Suppressor macrophage treated with lipopolysaccharide for 4 hours (primary cell): ENCODE results near the gene PDHX.
"Not testable (repeated sequence)": the region's sequence is repeated elsewhere in the genome, so short reads cannot be mapped to it uniquely, and the experiment has no call there.

Experiments used
- DNase-seq: peaks from one replicate; pipeline ENCODE4 v3.0.0-alpha.2; 2020

The PDHX gene

GRCh38 chr11:34997952-34998528 is 81.6 kb downstream of the PDHX start:
- peak; percentile 76 for DNase-seq

- no peak for DNase-seq
These were observed 83.0 kb downstream of the PDHX start for GRCh38 chr11:34999453-34999852.

GRCh38 chr11:35003186-35003585 is 86.8 kb downstream of the PDHX start:
- no peak for DNase-seq

DNA sequence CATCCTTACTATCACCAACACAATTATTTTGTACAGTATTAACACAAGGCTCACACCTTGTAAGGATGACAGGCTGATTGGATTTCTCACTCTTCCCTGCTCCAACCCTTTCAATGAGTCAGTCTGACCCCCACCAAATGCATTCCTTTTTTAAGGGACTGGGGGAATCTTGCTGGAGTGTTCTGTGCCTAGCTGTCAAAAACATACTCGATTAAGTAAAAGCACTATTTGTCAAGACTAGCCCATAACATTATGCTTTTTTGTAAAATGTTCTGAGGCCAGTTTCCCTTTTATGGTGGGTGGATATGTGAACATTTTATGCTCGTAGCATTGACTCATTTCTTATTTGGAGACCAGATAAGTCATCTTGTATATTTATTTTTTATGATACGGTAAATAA is 87.2 kb downstream of the PDHX start:
- DNase-seq: peak; percentile 66

GRCh38 chr11:35005141-35005780 is 88.8 kb downstream of the PDHX start:
- no peak for DNase-seq

DNA sequence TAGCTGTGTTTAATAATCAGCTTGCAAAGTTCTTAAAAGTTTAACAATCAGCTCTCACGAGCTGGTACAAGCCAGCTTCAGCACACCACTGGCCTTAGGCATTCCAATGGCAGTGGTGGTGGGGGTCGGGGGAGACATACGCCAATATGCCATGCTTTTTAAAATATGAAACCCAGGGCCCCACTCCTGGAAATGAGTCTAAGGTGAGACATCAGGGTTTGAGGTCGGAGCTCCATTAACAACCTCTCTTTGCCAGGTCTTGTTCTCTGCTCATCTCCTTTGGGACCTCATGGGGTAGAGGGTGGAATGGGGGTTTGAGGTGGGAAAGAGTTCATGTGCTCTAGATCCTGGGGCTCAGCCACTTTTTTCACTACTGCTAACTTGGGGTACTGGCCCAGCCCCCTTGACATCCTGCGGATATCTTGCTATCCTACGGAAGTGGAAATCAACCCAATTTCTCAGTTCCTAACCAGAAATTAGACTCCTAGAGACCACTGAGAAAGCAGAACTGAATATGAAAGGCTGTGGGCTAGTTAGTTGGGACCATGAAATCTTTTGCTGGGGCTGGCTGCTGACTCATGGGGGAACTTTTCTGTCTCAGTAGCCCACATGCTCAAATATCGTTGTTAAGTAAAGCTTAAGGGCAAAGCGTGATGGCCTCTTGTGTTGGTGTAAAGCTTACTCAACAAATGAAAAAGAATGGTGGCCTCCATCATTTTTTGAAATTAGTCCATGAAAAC is 90.1 kb downstream of the PDHX start:
- DNase-seq: peak; percentile 94

- DNase-seq: no peak
These were observed 90.9 kb downstream of the PDHX start for GRCh38 chr11:35007277-35007676.

GRCh38 chr11:35009191-35009943 is 92.9 kb downstream of the PDHX start:
- no peak for DNase-seq

- DNase-seq: no peak
These were observed 93.5 kb downstream of the PDHX start for GRCh38 chr11:35009944-35010342.

- no peak for DNase-seq
These were observed 94.2 kb downstream of the PDHX start for GRCh38 chr11:35010654-35011053.

GRCh38 chr11:35011389-35011788 is 95.0 kb downstream of the PDHX start:
- DNase-seq: no peak

DNA sequence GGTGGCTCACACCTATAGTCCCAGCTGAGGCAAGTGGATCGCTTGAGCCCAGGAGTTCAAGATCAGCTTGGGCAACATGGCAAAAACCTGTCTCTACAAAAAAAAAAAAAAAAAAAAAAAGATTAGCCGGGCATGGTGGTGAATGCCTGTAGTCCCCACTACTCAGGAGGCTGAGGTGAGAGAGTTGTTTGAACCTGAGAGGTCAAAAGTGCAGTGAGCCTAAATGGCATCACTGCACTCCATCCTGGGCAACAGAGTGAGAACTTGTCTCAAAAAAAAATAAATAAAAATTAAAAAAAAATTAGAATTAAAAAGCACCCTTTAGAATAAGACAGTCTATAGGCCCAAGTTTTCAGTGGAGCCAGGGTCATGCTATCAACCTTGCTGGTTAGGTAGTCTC is 95.5 kb downstream of the PDHX start:
- DNase-seq: no peak

GRCh38 chr11:35012467-35013191 is 96.2 kb downstream of the PDHX start:
- DNase-seq: no peak

- peak; percentile 47 for DNase-seq
These were observed 97.3 kb downstream of the PDHX start for GRCh38 chr11:35013514-35014233.

DNA sequence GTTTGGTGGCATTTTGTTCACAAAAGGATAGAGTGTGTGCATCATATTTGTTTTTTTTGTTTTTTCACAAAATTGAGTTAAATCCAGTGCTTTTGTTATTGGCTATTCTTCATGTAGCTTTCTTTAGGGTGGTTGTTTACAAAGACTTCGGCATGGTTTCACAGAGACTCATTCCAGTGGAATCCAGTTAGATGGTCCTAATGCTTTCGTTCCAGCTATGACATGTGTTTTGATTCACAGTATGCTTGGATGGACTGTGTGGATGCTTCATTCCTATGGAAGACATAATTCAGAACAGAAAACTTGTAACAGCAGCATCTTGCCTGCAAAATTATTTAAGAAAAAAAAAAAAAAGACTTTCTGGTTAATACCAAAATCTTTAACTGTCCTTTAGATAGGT is 97.9 kb downstream of the PDHX start:
- DNase-seq: no peak

DNA sequence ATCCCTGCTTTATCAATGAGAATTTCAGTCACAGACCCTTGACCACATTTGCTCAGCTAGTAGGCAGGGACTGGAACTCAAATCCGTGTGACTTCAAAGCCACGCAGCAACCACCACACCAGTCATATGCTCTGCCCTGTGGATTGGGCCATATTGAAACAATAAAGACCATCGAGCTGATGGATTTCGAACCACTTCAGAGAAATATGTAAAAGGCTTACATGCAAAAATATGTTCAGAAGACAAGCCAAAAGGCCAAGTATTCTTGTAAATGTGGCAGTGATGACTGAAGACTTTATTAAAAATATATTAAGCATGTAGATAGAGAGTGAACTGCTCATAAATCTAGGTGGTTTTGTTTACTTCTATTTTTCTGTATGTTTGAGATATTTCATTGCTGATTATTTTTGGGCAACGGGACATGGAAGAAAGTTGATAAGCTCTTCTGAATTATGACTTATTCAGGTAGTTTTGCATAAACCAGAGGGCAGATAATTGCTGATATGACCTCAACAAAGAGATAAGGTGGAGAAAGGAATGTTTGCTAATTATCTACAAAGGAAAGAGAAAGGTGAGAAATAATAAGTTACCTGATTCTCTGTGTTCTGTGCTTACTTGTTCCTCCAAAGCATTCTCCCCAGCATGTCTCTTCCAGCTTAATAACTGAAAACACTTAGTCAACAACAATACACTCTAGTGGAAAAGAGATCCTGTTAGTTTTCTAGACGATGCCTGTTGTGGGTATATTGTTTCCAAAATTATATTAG is 99.4 kb downstream of the PDHX start:
- DNase-seq: no peak

DNA sequence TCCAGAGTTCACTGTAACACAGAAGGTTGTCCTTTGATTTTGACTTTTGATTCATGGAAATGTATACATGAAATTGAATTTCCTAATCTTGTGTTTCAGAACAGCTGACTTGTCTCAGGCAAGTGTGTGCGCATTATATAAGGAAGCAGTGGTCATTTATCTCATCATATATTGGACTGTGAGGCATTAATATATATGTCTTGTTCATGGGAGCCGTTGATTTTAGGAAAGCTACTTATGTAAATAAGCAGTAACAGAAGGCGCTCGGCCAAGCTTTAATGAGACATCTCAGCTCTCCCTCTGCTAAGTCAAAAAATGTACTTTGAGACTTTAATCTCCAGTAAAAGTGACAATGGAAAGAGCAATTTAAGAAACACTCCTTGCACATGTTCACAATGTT is 100.5 kb downstream of the PDHX start:
- DNase-seq: no peak

DNA sequence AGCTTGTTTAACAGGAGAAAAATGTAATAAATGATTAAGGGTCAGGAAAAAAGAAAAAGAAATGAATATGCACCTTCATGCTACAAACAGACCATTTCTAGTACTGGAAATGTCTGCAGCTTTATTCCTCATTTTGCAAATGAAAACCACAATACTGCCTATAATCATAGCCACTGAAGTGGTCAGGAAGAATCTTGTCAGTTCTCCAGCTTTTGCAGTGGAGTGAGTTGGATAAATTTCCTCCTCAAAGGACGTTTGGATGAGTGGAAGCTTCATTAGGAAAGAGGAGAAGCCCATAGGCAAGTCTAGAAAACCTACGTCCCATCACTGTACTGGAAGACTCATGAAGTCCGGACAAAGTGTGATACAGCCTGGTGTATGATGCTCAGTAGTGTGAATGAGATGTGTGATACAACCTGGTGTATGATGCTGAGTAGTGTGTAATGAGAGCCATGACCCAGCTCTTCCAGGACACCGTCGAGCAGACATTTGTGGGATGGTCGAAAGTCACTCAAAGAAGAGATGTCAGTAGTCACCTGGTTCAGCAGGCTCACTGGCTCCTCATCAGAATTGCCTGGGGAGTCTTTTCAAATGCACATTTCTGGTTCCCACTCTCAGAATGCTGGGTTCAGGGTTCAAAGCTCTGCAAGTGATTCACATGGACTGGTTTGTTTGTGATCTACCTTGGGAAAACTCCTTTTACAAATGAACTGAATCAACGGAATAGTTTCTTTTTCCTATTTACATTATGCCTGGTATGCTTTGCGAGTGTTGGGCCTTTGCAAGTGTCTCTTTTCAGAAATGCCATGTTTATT is 101.3 kb downstream of the PDHX start:
- DNase-seq: no peak

DNA sequence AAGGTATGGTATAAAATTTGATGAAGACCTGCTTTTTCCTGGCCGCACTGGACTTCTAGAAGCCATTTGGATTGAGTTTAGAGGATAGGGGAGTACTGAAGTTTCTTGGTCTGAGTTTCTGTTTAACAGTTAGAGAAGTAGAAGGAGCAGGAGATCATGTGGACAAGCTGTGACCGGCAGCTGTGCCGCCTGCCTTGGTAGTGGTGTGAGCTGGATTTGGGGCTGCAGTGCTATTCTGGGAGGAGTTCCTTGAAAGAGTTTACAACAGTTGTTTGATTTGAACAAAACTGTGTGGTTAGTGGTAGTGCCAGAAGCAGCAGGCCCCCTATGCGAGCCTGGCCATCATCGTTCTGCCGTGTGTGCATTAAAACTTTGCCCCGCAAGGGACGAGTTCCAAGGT is 105.2 kb downstream of the PDHX start:
- DNase-seq: no peak

- not testable (repeated sequence) for DNase-seq
These were observed 107.5 kb downstream of the PDHX start for GRCh38 chr11:35023940-35024339.

DNA sequence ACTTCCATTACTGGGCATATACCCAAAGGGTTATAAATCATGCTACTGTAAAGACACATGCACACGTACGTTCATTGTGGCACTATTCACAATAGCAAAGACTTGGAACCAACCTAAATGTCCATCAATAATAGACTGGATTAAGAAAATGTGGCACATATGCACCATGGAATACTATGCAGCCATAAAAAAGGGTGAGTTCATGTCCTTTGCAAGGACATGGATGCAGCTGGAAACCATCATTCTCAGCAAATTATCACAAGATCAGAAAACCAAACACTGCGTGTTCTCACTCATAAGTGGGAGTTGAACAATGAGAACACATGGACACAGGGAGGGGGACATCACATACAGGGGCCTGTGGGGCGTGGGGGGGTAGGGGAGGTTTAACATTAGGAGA is 111.6 kb downstream of the PDHX start:
- not testable (repeated sequence) for DNase-seq
